DND-41 (cell line): ENCODE data around the gene SPANXN5.
"Not testable (repeated sequence)": the region's sequence is repeated elsewhere in the genome, so short reads cannot be mapped to it uniquely, and the experiment has no call there.

Experiments used
- CTCF ChIP-seq: IDR thresholded peaks from 2 replicates; pipeline ENCODE4 v1.5.1; 2012; ENCODE audit warnings: borderline replicate concordance, low read length, moderate library complexity, mild to moderate bottlenecking; ENCODE audit not compliant: poor library complexity, severe bottlenecking; ENCODE audit errors: extremely low read depth
- EZH2 ChIP-seq: IDR thresholded peaks from 3 replicates; pipeline ENCODE4 v1.6.1; 2012; ENCODE audit warnings: borderline replicate concordance, low read depth, mild to moderate bottlenecking, moderate library complexity, low read length, inconsistent platforms; ENCODE audit not compliant: severe bottlenecking

DNA sequence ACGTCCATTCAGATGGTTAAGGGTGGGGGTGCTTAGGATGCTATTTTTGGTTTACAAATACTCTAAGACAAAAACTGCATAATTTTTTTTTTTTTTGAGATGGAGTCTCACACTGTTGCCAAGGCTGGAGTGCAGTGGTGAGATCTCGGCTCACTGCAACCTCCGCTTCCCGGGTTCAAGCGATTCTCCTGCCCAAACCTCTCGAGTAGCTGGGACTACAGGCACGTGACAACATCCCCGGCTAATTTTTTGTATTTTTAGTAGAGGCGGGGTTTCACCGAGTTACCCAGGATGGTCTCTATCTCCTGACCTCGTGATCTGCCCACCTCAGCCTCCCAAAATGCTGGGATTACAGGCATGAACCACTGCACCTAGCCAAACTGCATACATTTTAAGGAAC lies 23.7 kb downstream of the SPANXN5 start:
- not testable (repeated sequence) for TF ChIP-seq CTCF, EZH2
